Body of pancreas (tissue), 4 donors: ENCODE measurements around the gene ENOPH1. TPM values are rescaled to one million over a fixed set of nuclear protein-coding genes. Genes with fewer than 3 reads are reported as not detected.

Experiments used
- ATAC-seq: fragments of 150-250 bp; one replicate; pipeline ENCODE4 v1.9.1; 2016
- DNase-seq, 4 donors: peaks; one replicate each; pipeline ENCODE4 v3.0.0-alpha.2; 2019
- H3K27ac ChIP-seq, 4 donors: fragments of 200-600 bp; sonication (generic); 1 replicate in 3 of 4; 2 replicates in 1 of 4; pipeline versions ENCODE4 v1.5.1 to v1.6.1; 2016 to 2019; ENCODE audit warnings: mild to moderate bottlenecking in 1 of 4, mixed read lengths in 1 of 4, moderate library complexity in 1 of 4
- H3K27me3 ChIP-seq, 2 donors: fragments of 200-600 bp; sonication (generic); one replicate each; pipeline ENCODE4 v1.6.0; 2016; ENCODE audit warnings: mild to moderate bottlenecking in 1 of 2
- H3K36me3 ChIP-seq, 2 donors: fragments of 200-600 bp; sonication (generic); replicated peaks in 1 of 2; 2 replicates each; pipeline ENCODE4 v1.5.1; 2016; ENCODE audit warnings: low read depth in 2 of 2; ENCODE audit not compliant: insufficient read depth in 1 of 2
- H3K4me1 ChIP-seq: fragments of 200-600 bp; sonication (generic); one replicate; pipeline ENCODE4 v1.6.0; 2016
- H3K4me3 ChIP-seq, 2 donors: fragments of 200-600 bp; sonication (generic); 1 replicate in 1 of 2; 2 replicates in 1 of 2; pipeline ENCODE4 v1.5.1; 2016 to 2019
- H3K9me3 ChIP-seq, 3 donors: fragments of 200-600 bp; sonication (generic); 1 replicate in 2 of 3; 2 replicates in 1 of 3; pipeline ENCODE4 v1.5.1; 2016
- POLR2A ChIP-seq, 3 donors: fragments of 450-650 bp; IDR thresholded peaks; one replicate each; pipeline ENCODE4 v1.6.1; 2016; ENCODE audit warnings: antibody characterized with exemption in 3 of 3, mild to moderate bottlenecking in 2 of 3
- WGBS, 2 donors: methylation state at CpG; one replicate each; pipeline ENCODE4 v1.1.5; 2017; 5-methylcytosine and 5-hydroxymethylcytosine counted together
- intact Hi-C: fragments of 100-400 bp; cut with DNase I; formaldehyde crosslinking; loops from one replicate; pipeline ENCODE4 v1.15.1; 2023
- total RNA-seq, 2 donors: library from RNA; depleted of rRNA; stranded (reverse); fragments of >200 nt; gene quantifications; one replicate each; pipeline ENCODE4 v1.1.0, GENCODE V29; 2016
- TF ChIP-seq, protein P1 (sequence below), 7 experiments: fragments of 450-650 bp in 4 of 7; fragments of 200-600 bp in 3 of 7; sonication (generic) in 3 of 7; IDR thresholded peaks; one replicate each; pipeline ENCODE4 v1.5.1; 2016 to 2019; ENCODE audit warnings: antibody characterized with exemption in 7 of 7

The ENOPH1 gene
- total RNA-seq, 2 donors from 2014 or later, result 6.3 to 17.4 TPM

DNA sequence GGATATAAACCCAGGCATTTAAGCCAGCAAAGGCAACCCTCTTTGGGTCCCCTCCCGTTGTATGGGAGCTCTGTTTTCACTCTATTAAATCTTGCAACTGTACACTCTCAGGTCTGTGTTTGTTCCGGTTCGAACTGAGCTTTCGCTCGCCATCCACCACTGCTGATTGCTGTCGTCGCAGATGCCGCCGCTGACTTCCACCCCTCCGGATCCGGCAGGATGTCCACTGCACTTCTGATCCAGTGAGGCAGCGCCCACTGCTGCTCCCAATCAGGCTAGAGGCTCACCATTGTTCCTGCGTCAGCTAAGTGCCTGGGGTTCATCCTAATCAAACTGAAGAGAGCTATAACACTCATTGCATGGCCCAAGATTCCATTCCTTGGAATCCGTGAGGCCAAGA lies 49.2 kb downstream of the ENOPH1 start:
- Histone ChIP-seq H3K9me3 (no peaks in the 10 kb centered on the region), H3K27me3 (no peaks in the 10 kb centered on the region), H3K36me3 (no peaks in the 10 kb centered on the region), H3K27ac (no peak overlapping the region), H3K4me1 (peaks cover 11% of the 10 kb centered on the region), H3K4me3 (no peak overlapping the region)
- no peak for TF ChIP-seq POLR2A (IDR thresholded peaks at IDR 0.05)
- TF ChIP-seq, protein P1, sequence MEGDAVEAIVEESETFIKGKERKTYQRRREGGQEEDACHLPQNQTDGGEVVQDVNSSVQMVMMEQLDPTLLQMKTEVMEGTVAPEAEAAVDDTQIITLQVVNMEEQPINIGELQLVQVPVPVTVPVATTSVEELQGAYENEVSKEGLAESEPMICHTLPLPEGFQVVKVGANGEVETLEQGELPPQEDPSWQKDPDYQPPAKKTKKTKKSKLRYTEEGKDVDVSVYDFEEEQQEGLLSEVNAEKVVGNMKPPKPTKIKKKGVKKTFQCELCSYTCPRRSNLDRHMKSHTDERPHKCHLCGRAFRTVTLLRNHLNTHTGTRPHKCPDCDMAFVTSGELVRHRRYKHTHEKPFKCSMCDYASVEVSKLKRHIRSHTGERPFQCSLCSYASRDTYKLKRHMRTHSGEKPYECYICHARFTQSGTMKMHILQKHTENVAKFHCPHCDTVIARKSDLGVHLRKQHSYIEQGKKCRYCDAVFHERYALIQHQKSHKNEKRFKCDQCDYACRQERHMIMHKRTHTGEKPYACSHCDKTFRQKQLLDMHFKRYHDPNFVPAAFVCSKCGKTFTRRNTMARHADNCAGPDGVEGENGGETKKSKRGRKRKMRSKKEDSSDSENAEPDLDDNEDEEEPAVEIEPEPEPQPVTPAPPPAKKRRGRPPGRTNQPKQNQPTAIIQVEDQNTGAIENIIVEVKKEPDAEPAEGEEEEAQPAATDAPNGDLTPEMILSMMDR (IDR thresholded peaks at IDR 0.05), result no peak
- DNase-seq (no peak), ATAC-seq (no peak)
- intact Hi-C loops, result no loop called here
- 94 to 96% methylated on average over 11 to 12 of the region's 14 CpGs for WGBS, 2 donors

DNA sequence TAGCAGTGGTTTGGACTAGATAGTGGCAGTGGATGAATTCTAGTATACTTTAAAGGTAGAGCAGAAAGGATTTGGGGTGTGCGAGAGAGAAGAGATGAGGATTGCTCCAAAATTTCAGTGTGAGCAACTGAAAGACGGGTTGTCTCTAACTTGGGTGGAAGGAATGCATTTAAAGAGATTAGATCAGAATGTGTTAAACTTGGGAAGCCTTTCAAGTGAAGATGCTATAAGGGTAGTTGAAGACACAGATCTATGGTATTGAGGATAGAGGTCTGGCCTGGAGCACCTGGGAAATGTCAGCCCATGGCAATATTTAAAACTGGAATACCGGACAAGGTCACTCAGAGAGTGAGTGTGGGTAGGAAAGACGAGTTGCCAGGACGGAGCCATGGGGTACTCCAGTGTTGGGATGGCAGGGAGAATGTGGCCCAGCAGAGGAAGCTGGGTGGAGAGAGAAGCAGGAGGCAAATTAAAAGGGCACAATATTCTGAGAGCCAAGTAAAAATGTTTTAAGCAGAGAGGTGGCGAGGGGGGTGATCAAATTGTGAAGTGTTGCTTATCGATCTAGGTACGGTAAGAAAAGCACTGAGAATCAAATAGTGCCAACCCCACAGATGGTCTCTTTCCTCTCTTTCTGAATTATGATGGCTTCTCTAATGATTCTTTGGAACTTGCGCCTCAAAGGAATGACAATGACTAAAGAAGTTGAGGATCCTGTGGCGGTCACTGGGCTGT lies 50.5 kb downstream of the ENOPH1 start:
- intact Hi-C loops, result no loop called here
- 84 to 92% methylated on average over 10 of the region's 10 CpGs for WGBS, 2 donors
- Histone ChIP-seq H3K4me3 (no peak overlapping the region), H3K36me3 (no peaks in the 10 kb centered on the region), H3K27ac (no peak overlapping the region), H3K9me3 (no peaks in the 10 kb centered on the region), H3K4me1 (peaks cover 11% of the 10 kb centered on the region), H3K27me3 (no peaks in the 10 kb centered on the region)
- ATAC-seq (no peak), DNase-seq (no peak)
- TF ChIP-seq POLR2A (IDR thresholded peaks at IDR 0.05), result no peak
- TF ChIP-seq, protein P1 (IDR thresholded peaks at IDR 0.05), result no peak

DNA sequence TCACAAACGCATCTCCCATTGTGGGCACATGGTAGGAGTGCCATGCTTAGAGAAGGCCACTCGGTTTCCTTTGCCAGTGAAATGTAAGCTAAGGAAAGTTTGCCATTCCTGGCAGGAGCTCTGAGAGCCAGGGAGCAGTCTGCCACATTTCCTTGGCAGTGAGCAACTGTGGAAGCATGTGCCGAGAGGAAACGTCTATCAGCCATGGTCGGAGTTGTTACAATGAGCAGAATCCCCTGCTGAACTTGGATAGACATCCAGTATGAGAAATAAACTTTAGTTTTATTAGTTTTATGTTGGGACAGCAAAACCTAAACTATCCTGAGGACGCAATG lies 51.1 kb downstream of the ENOPH1 start:
- no peak overlapping the region for H3K27ac ChIP-seq
- peaks cover 11% of the 10 kb centered on the region for H3K4me1 ChIP-seq
- no peaks in the 10 kb centered on the region for H3K9me3 ChIP-seq
- DNase-seq, result no peak
- no peak for TF ChIP-seq POLR2A (IDR thresholded peaks at IDR 0.05)
- TF ChIP-seq, protein P1 (IDR thresholded peaks at IDR 0.05), result no peak
- H3K27me3 ChIP-seq, result no peaks in the 10 kb centered on the region
- WGBS, 2 donors, result 76 to 88% methylated on average over 6 of the region's 6 CpGs
- intact Hi-C loops, result no loop called here
- no peak for ATAC-seq
- no peaks in the 10 kb centered on the region for H3K36me3 ChIP-seq
- H3K4me3 ChIP-seq, result no peak overlapping the region

DNA sequence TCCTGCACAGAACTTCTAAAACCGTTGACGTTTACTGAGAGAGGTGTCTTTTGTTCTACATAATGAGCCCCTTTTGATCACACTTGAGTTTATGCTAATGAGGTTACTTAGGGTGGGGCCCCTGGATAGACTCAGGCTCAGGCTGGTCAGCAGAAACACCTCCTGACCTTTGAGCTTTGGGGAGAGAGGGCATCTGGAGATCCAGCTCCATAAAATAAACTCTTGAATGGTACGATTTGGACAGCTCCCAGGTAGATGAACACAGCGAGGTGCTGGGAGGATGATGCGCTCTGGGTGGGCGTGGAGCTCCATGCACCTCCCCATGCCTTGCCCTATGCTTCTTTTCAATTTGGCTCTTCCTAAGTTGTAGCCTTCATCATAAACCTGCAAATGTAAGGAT lies 52.0 kb downstream of the ENOPH1 start:
- TF ChIP-seq POLR2A (IDR thresholded peaks at IDR 0.05), result no peak
- TF ChIP-seq, protein P1 (IDR thresholded peaks at IDR 0.05), result no peak
- Histone ChIP-seq H3K9me3 (no peaks in the 10 kb centered on the region), H3K4me1 (peaks cover 8% of the 10 kb centered on the region), H3K27me3 (no peaks in the 10 kb centered on the region), H3K27ac (no peak overlapping the region), H3K4me3 (no peak overlapping the region), H3K36me3 (no peaks in the 10 kb centered on the region)
- WGBS, 2 donors, result 85 to 86% methylated on average over 6 of the region's 6 CpGs
- no peak for DNase-seq
- no peak for ATAC-seq
- intact Hi-C loops, result no loop called here
